Activated CD4-positive, alpha-beta T cell treated with anti-CD3 and anti-CD28 coated beads, Interleukin-2, amount 50 U/mL, for 24 hours (primary cell): ENCODE results near the gene CTTNBP2NL.
"Not testable (repeated sequence)": the region's sequence is repeated elsewhere in the genome, so short reads cannot be mapped to it uniquely, and the experiment has no call there.

Source experiments
- DNase-seq, 2 donors: peaks; one replicate each; pipeline ENCODE4 v3.0.0-alpha.2; 2020; ENCODE audit warnings: low read depth in 1 of 2, low spot score in 1 of 2

Gene CTTNBP2NL

DNA sequence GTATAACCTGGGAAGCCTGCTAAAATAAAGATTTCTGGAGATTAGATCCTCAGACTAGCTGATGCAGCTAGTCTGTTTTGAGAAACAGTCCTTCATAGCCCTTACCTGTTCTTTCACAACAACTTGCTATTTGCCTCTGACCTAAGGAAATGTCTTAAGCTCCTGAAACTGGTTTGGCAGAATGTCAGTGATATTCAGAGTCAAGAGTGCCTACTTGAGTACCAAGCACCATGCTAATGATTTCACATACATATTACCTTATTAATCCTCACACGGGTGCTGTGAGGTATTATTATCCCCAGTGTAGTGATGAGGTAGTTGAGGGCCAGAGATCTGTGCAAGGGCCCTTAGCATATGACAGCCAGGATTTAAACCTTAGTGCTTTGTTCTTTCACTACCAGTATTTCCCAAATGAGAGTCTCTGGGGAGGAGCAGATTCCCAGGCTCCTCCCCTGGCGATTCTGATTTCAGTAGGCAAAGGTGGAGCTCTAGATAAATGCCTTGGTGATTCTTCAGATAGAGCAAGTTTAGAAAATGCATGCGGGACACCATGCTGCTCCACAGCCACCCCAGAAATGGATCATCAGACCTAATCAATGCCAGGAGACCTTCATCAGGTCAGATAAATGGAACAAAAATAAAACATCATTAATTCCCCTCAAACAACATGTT is 65.3 kb downstream of the CTTNBP2NL start:
- no peak for DNase-seq

DNA sequence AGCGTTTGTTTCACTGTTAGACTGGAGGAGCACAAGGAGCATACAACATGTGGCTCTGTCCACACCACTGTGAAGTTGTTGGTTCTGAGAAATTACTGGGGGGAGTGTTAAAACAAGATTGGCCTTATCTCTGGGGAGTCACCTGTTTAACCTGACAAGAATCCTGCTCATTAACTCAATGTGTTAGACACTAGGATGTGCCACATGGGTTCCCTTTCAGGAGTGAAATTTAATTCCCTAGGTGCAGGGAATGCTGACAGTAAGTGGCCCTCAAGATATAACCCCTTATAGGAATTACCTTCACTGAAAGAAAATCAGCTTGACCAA is 66.9 kb downstream of the CTTNBP2NL start:
- DNase-seq: no peak

DNA sequence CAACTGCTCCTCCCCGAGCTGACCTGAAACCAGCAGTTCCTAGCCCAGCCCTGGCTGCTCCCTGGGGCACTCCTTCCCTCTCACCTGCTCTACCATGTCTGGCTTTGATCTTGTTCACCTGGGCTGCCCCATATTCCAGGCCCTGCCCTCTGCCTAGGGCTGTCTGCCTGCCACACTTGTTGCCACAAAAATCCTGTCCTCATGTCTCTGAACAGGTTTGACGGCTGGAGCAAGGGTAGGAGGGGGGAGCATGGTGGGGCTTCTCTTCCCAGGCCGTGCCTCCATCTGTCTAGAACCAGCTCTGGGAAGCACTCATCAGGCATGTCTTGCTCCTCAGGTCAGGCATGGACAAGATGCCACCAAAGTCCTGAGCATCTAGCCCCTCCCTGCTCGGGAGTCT is 68.5 kb downstream of the CTTNBP2NL start:
- no peak for DNase-seq

DNA sequence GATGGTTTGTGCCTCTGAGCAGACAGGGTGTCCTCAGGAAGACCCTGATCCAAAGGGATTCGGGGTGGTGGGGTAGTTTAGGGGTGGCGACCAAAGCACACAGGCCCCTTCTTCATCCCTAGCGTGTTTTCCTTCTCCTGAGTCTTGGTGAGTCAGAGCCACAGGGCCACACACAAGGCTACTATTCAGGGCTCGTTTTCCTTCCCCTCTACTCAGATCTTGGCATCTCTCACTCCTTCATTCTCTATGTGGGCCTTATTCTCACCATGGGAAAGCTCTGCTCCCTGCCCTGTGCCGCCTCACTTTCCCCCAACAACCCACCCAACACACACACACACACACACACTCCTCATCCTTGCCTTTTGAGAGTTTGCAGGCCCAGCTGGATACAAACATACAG is 69.1 kb downstream of the CTTNBP2NL start:
- no peak for DNase-seq

DNA sequence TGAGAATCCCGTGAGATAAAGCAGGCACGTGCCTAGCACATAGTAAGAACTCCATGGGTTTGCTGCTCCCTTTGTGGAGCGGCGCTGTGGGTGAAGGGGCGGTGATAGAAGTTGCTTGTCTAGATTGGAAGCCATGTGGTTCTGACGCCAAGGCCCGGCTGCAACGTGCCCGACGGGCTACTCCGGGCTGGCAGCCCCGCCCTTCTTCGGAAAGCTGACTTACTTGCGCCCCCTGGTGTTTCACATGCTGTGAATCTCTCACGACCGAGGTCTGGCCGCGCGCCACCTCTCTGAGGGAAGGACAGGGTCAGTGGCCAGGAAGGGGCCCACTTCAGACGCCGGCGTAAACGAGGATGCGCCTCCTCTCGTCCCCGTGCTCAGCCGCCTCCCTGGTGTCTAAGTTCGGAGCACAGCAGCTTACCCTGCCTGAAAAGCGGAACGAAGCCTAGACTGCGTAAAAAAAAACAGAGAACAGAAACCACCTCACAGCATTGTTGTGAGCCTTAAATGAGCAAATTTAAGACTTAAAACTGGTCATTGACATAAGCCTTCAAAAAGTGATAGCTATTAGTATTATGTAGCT is 70.2 kb downstream of the CTTNBP2NL start:
- peak; percentile 74 to 83 for DNase-seq

DNA sequence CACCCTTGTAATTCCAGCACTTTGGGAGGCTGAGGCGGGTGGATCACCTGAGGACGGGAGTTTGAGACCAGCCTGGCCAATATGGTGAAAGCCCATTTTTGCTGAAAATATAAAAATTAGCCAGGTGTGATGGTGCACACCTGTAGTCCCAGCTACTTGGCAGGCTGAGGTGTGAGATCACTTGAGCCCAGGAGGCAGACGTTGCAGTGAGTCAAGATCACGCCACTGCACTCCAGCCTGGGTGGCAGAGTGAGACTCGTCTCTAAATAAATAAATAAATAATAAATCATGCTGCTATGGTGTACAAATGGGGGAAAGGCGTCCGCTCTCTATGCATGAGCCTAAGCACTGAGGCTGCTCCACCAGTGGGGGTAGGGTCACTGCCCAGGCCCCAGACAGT is 74.3 kb downstream of the CTTNBP2NL start:
- DNase-seq: not testable (repeated sequence)

DNA sequence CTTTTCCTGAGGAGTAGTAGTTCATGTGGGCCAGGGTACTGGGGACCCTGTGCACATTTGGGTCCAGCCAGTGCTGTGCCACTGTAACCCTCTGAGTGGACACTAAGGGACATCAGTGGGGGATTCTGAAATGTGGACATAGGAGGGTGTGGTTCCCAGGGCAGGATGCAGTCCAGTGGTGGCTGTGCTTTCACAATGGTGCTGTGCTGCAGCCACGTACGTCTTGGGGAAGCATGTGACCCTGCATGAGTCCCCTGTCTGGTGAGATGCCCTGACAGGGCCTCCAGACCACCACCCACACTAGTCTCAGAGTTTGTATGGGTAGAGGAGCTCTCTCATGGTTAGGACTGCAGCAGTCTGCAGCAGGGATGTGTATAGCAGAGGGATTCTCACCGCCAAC is 75.0 kb downstream of the CTTNBP2NL start:
- DNase-seq: no peak

DNA sequence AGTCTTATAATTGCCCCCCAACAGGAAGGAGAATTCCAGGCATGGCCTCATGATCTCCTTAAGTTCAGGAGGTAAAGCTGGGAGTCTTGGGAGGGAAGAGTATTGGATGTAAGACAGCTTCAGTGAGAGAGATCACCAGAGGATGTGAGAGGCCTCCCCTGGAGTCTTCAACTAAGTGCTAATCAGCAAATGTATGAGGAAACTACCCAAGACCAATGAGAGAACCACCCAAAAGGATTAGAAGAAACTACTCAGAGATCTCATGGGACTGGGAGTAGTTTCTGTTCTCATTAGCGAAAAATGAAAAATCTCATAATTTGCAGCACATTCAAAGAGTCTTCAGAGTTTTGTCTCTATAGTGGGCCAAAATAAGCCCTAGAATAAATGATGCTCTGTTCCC is 76.1 kb downstream of the CTTNBP2NL start:
- DNase-seq: no peak

DNA sequence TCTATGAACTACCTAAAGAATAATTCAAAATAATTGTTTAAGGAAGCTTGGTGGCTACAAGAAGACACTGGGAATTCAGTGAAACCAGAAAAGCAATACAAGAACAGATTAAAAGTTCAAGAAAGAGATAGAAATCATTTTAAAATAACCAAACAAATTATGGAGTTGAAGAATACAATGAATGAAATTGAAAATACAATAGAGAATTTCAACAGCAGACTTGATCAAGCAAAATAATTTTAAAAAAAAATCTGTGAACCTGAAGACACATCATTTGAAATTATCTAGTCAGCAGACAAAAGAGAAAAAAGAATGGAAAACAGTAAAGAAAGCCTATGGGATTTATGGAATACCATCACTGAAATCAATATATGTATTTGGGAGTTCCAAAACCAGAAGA is 81.5 kb downstream of the CTTNBP2NL start:
- no peak for DNase-seq

DNA sequence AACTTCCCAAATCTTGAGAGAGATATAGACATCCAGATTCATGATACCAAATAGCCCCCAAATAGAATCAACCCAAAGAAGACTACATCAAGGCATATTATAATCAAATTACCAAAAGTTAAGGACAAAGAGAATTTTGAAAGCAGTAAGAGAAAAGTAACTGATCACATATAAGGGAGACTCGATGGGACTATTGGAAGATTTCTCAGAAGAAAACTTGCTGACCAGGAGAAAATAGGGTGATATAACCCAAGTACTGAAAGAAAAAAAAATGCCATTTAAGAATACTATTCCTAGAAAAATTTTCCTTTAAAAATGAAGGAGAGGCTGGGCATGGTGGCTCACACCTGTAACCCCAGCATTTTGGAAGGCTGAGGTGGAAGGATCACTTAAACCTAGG is 82.3 kb downstream of the CTTNBP2NL start:
- DNase-seq: no peak

DNA sequence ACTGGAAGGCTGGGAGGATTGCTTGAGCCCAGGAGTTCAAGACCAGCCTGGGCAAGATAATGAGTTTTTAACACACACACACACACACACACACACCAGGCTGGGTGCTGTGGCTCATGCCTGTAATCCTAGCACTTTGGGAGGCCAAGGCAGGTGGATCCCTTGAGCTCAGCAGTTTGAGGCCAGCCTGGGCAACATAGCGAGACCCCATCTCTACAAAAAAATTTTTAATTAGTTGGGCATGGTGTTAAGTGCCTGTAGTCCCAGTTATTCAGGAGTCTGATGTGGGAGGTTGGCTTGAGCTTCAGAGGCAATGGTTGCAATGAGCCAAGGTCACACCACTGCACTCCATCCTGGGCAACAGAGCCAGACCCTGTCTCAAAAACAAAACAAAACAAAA is 90.0 kb downstream of the CTTNBP2NL start:
- DNase-seq: not testable (repeated sequence)

DNA sequence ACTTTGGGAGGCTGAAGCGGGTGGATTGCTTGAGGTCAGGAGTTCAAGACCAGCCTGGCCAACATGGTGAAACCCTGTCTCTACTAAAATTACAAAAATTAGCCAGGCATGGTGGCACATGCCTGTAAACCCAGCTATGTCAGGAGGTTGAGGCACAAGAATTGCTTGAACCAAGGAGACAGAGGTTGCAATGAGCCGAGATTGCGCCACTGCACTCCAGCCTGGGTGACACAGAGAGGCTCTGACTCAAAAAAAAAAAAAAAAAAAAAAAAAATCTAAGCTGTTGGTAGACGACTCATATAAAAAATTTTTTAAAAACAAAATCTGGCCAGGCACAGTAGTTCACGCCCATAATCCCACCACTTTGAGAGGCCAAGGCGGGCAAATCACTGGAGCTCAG is 91.7 kb downstream of the CTTNBP2NL start:
- not testable (repeated sequence) for DNase-seq

DNA sequence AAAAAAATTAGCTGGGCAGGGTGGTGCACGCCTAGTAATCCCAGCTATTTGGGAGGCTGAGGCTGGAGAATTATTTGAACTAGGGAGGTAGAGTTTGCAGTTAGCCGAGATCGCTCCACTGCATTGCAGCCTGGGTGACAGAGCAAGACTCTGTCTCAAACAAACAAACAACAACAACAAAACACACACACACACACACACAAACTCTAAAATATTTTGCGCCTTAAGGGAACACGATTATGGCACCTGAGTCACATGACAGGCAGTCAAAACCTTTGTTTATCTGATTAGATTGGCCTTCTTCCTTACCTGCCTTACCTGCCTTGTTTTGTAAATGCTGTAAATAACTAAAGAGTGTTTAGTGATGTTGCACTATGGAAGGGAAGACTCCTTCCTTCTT is 92.1 kb downstream of the CTTNBP2NL start:
- DNase-seq: no peak

DNA sequence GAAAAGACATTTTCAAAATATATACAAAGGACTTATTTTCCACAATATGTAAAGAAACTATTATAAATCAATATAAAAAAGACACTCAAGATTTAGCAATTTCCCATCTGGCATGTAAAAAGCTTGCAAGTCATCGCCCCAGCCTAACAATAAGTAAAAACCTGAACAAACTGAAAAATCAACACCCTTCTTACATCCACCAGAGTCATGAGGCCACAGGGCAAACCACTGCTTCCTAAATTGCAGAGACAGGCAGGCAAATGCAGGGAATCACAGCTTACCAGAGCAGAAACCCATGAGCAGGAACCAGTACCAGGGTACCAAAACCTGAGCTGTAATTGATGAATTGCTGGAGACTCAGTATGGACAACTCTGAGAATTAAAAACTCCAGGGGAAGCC is 96.1 kb downstream of the CTTNBP2NL start:
- DNase-seq: no peak

DNA sequence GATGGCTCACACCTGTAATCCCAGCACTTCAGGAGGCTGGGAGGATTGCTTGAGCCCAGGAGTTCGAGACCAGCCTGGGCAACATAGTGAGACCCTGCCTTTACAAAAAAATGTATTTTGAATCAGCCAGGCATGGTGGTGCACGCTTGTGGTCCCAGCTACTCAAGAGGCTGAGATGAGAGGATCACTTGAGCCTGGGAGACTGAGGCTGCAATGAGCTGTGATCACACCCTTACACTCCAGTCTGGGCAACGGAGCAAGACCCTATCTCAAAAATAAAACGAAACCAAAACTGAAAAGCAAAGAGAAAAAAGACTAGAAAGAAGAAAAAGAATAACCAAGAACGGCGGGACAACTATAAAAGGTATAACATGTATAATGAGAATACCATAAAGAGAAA is 97.3 kb downstream of the CTTNBP2NL start:
- no peak for DNase-seq

DNA sequence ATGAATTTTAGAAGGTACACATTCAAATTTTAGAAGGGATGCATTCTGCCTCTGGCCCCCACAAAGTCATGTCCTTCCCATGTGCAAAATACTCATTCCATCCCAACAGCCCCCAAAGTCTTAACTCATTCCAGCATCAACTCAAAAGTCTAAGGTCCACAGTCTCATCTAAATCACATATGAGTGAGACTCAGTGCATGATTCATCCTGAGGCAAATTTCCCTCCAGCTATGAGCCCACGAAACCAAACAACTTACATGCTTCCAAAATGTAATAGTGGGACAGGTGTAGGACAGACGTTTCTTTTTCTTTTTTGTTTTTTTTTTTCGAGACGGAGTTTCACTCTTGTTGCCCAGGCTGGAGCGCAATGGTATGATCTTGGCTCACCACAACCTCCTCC is 100.3 kb downstream of the CTTNBP2NL start:
- DNase-seq: no peak

DNA sequence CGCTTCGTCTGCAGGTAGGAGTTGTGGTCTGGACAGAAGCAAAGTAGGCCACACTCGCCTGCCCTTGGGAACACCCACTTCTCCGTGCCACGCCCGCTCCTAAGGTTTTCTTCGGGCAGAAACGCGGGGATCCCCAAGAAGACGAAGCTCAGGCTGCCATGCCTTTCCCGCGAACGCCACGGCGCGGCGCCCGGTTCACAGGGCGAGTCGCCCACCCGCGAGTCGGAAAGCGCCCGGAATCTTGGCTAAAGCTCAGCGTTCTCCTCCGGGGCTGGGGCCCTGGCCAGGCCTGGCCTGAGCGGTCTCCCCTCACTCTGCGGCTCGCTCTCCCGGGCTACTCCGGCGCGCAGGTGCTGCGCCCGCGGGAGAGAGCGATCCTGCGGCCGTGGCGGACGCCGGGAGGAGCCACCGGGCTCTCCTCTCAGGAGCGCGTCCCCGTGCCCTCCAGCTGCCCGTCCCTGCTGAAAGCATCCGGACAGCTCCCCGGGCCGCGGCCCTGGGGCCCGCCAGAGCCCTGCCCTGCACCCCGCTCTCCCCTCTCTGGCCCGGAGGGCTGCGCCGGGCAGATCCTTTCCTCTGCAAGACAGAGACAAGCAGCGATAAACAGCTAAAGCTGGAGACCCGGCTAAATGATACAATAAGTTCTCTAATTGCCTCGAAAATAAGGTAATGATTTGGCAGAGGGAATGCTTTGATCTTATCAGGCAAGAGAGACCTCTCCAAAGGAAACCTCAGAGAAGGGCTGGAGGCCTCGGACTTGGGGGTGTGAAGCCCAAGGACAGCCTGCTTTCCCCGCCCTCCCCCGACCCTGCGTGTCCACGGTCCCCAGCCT is 106.0 kb downstream of the CTTNBP2NL start:
- DNase-seq: peak; percentile 26 to 28

DNA sequence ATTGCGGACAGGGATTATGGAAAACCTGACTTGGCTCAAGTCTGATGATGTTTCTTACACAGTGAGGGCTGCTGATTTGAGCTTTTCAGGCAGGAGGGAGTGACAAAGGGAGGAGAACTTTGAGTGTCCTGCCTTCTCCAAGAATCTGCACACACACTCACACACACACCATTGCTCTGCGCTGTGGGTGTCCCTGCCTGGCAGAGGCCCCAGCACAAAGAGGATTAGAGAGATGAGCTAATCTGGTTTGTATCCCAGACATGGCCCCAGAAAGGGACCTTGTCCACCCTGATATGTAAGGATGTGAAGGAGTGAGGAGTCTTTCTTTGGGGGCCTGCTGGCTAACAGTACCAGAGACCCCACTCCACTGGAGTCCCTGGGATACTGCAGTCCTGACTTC is 106.8 kb downstream of the CTTNBP2NL start:
- DNase-seq: no peak

DNA sequence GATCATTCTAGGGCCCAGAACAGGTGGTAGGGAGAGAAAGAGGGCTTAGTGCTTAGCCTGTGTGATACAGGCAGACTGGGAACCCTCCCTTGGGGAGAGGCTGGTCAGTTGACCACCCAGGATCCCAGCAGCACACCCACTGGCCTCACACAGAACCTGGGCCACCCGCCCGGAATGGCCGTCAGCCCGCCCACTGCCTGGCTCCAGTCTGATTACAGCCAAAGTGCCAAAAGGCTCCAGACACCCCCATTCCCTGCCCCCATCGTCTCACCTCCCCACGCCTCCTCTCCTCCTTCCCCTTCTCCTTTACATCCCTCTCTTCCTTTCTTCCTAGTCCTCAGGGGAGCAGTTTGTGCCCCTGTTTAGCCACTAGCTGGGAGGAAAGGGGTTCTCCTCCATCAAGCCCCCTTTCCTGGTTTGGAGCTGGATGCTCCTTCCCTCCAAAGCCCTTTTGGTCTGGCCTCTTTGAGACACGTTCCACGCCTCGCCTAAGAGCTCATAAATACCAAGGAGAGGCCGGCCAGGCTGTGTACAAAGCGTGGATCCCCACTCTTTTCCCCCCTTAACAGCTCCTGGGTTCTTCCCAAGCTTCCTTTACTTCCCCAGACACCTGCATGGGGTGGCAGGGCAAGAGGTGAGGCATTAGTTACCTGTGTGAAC is 108.1 kb downstream of the CTTNBP2NL start:
- no peak for DNase-seq

DNA sequence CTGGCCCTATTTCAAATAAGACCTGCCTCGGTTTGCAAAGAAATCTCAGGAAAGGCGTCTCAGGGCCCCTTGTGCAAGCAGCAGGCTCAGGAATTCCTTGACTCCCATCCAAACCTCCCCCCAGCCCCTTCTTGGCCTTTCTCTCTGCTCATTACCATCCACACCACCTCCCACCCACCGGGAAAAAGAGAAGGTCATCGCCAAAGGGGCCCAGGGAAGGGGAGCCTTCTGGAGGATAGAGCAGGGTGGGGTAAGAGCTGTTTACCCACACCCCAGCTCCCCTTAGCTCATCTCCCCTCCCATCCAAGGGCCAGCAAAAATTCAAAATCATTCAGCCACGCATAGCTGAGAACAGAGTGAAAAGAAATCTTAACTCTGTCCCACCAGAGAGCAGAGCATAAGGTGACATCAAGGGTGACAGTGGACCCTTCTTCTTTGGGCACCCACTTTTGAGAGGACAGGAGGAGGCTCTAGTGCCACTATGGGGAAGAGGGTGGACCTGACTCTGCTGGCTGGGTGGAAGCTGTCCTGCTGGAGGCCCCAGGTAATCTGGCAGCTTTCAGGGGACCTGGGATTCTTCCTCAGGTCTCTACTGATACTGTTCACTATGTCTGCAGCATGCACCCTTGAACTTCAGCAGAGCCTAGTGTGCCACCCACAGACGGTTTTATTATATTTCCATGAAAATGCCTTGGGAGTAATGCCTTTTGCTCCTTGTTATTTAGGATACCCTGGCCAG is 108.8 kb downstream of the CTTNBP2NL start:
- DNase-seq: no peak

DNA sequence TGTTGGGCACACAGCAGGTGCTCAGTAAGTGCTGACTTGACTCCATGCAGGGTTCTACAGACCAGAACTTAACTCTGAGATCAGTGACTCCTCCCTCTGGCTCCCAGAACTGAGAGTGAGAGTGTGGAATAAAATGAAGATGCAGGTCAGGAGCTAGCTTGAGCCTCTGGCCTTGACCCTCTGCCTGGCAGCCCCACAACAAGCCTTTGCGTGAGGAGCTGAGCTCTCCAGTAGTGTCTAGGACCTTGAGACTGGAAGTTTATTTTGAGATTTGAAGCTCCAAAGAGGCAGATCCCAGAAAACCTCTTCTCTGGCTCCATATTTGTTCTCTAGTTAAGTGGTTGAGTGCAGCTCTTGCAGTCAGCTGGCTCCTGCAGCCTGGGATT is 109.4 kb downstream of the CTTNBP2NL start:
- DNase-seq: no peak
